ENCODE measurements around the gene ZNF79. TPM values are rescaled to one million over a fixed set of nuclear protein-coding genes. Genes with fewer than 3 reads are reported as not detected.

Gene ZNF79
- total RNA-seq, 2 donors from 2014 or later, result 14.3 to 14.5 TPM

DNA sequence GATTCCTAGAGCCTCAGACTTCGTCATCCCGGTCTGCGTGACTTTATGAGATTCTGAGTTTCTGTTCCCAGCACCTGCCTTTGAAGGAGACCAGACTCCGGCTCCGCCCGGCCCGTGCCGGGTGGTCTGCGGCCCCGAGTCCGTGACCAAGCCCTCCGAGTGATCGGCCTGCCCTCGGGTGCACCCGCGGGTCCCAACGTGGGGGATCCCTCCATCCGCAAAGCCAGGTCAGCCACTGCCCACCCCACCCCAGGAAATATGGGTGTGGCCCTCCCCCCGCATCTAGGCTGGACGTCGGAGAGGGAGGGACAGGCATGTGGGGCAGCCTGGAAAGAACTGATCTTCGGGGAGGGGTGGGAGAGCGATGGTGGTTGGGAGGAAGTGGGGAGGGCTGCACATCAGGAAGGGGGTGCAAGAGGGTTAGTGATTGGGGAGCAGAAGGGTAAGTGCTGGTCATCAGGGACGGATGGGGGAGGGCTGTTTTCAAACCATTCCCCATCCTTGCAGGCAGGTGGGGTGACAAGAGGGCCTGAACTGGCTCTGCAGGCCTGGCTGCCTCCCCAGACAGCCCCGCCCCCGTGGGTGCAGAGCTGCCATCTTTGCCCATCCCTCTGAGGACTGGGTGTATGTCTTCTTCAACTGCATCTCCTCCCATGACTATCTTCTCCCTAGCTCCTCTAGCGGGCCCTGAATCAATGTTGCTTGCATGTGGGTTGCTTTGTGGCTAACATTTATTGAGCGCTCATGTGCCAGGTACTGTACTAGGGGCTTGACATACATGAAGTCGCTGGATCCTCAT is 27.9 kb downstream of the ZNF79 start:
- peak overlapping the region; percentile 93 to 94 for H3K27ac ChIP-seq
- peaks cover 0 to 12% of the 10 kb centered on the region in 2 donors for H3K36me3 ChIP-seq
- intact Hi-C loops (cut with DNase I), result no loop called here
- WGBS, result 9% methylated on average over 29 of the region's 29 CpGs
- peak; percentile 46 for DNase-seq (ENCODE audit: low spot score)
- no peaks in the 10 kb centered on the region for H3K9me3 ChIP-seq
- no peak for TF ChIP-seq CTCF (IDR thresholded peaks at IDR 0.05)
- TF ChIP-seq POLR2AphosphoS5 (IDR thresholded peaks at IDR 0.05), result no peak
- no peak for TF ChIP-seq POLR2A (IDR thresholded peaks at IDR 0.05)
- H3K27me3 ChIP-seq (replicated peaks; ENCODE audit: insufficient read depth), result no peaks in the 10 kb centered on the region
- H3K4me3 ChIP-seq, result peak overlapping the region; percentile 70 to 78
- H3K4me1 ChIP-seq (replicated peaks), result peaks cover 16% of the 10 kb centered on the region

- H3K27ac ChIP-seq, result peak overlapping the region in 1 of 2 donors; percentile 94
- peaks cover 0 to 8% of the 10 kb centered on the region in 2 donors for H3K36me3 ChIP-seq
- WGBS, result 41% methylated on average over 4 of the region's 4 CpGs
- intact Hi-C loops (cut with DNase I), result no loop called here
- H3K4me3 ChIP-seq, result no peak overlapping the region
- no peaks in the 10 kb centered on the region for H3K9me3 ChIP-seq
- peak; percentile 52 for DNase-seq (ENCODE audit: low spot score)
- H3K4me1 ChIP-seq (replicated peaks), result peaks cover 16% of the 10 kb centered on the region
- TF ChIP-seq POLR2AphosphoS5 (IDR thresholded peaks at IDR 0.05), result peak; percentile 18
- no peak for TF ChIP-seq CTCF (IDR thresholded peaks at IDR 0.05)
- H3K27me3 ChIP-seq (replicated peaks; ENCODE audit: insufficient read depth), result no peaks in the 10 kb centered on the region
These were observed 28.5 kb downstream of the ZNF79 start for GRCh38 chr9:127452691-127453090.

GRCh38 chr9:127455324-127455992 is 31.3 kb downstream of the ZNF79 start:
- intact Hi-C loops (cut with DNase I), result no loop called here
- Histone ChIP-seq H3K4me1 (replicated peaks) (peaks cover 7% of the 10 kb centered on the region), H3K9me3 (no peaks in the 10 kb centered on the region), H3K27me3 (replicated peaks; ENCODE audit: insufficient read depth) (no peaks in the 10 kb centered on the region), H3K27ac (no peak overlapping the region), H3K4me3 (no peak overlapping the region), H3K36me3 (peaks cover 0 to 4% of the 10 kb centered on the region in 2 donors)
- 54% methylated on average over 6 of the region's 6 CpGs for WGBS
- no peak for DNase-seq (ENCODE audit: low spot score)
- TF ChIP-seq CTCF (IDR thresholded peaks at IDR 0.05) (peak in 2 of 4 experiments; percentile 21 to 28), POLR2A (IDR thresholded peaks at IDR 0.05) (no peak), POLR2AphosphoS5 (IDR thresholded peaks at IDR 0.05) (no peak)

GRCh38 chr9:127457191-127457878 is 33.2 kb downstream of the ZNF79 start:
- Histone ChIP-seq H3K27ac (no peak overlapping the region), H3K4me1 (replicated peaks) (peaks cover 5% of the 10 kb centered on the region), H3K9me3 (no peaks in the 10 kb centered on the region), H3K4me3 (no peak overlapping the region), H3K27me3 (replicated peaks; ENCODE audit: insufficient read depth) (no peaks in the 10 kb centered on the region), H3K36me3 (peaks cover 7 to 13% of the 10 kb centered on the region in 2 donors)
- intact Hi-C loops (cut with DNase I), result no loop called here
- 82% methylated on average over 16 of the region's 17 CpGs for WGBS
- TF ChIP-seq POLR2A (IDR thresholded peaks at IDR 0.05) (no peak), CTCF (IDR thresholded peaks at IDR 0.05) (no peak), POLR2AphosphoS5 (IDR thresholded peaks at IDR 0.05) (no peak)
- DNase-seq (ENCODE audit: low spot score), result no peak

Data from prostate gland (tissue), 2 donors.